Nephron progenitor cell (in vitro differentiated cells): ENCODE measurements around the gene C7orf33.

ENCODE experiments used
- DNase-seq: peaks from one replicate; pipeline ENCODE4 v3.0.0; 2021
- H3K27ac Mint-ChIP-seq: 2 replicates; pipeline ENCODE4 v1.8.0; 2021; ENCODE audit warnings: mild to moderate bottlenecking, moderate library complexity, mixed read lengths
- H3K27me3 Mint-ChIP-seq: 2 replicates; pipeline ENCODE4 v1.8.0; 2021; ENCODE audit warnings: mild to moderate bottlenecking, low read depth, mixed read lengths; ENCODE audit not compliant: poor library complexity
- H3K36me3 Mint-ChIP-seq: 2 replicates; pipeline ENCODE4 v1.8.0; 2021; ENCODE audit warnings: low read depth, mixed read lengths
- H3K4me1 Mint-ChIP-seq: 2 replicates; pipeline ENCODE4 v1.8.0; 2021; ENCODE audit warnings: mixed read lengths
- H3K4me3 Mint-ChIP-seq: 2 replicates; pipeline ENCODE4 v1.8.0; 2021; ENCODE audit warnings: mild to moderate bottlenecking, moderate library complexity, mixed read lengths
- H3K9me3 Mint-ChIP-seq: 2 replicates; pipeline ENCODE4 v1.8.0; 2021; ENCODE audit warnings: mild to moderate bottlenecking, moderate library complexity, mixed read lengths
- CTCF ChIP-seq: fragments of 200-600 bp; sonication (generic); IDR thresholded peaks from 2 replicates; pipeline ENCODE4 v1.5.0; 2021; ENCODE audit warnings: antibody characterized with exemption

C7orf33 gene

GRCh38 chr7:148598351-148598750 is 7.8 kb downstream of the C7orf33 start:
- no peak for TF ChIP-seq CTCF
- Mint-ChIP-seq H3K4me1 (no peaks in the 10 kb centered on the region), H3K4me3 (no peak overlapping the region), H3K27ac (no peak overlapping the region), H3K9me3 (peaks cover 27% of the 10 kb centered on the region), H3K36me3 (no peaks in the 10 kb centered on the region), H3K27me3 (peaks cover 4% of the 10 kb centered on the region)
- no peak for DNase-seq

- Mint-ChIP-seq H3K4me3 (no peak overlapping the region), H3K9me3 (peaks cover 23% of the 10 kb centered on the region), H3K4me1 (peaks cover 28% of the 10 kb centered on the region), H3K36me3 (no peaks in the 10 kb centered on the region), H3K27me3 (peaks cover 2% of the 10 kb centered on the region), H3K27ac (no peak overlapping the region)
- DNase-seq: no peak
- TF ChIP-seq CTCF: no peak
These were observed 14.8 kb downstream of the C7orf33 start for GRCh38 chr7:148605350-148605749.

- no peak for DNase-seq
- peaks cover 23% of the 10 kb centered on the region for H3K9me3 Mint-ChIP-seq
- TF ChIP-seq CTCF: no peak
- peaks cover 8% of the 10 kb centered on the region for H3K27me3 Mint-ChIP-seq
- H3K4me3 Mint-ChIP-seq: no peak overlapping the region
- H3K36me3 Mint-ChIP-seq: no peaks in the 10 kb centered on the region
- peaks cover 28% of the 10 kb centered on the region for H3K4me1 Mint-ChIP-seq
- peak overlapping the region; percentile 78 for H3K27ac Mint-ChIP-seq
These were observed 16.6 kb downstream of the C7orf33 start for GRCh38 chr7:148607151-148607661.

- Mint-ChIP-seq H3K36me3 (no peaks in the 10 kb centered on the region), H3K9me3 (peaks cover 19% of the 10 kb centered on the region), H3K4me1 (peaks cover 28% of the 10 kb centered on the region), H3K27ac (no peak overlapping the region), H3K27me3 (peaks cover 14% of the 10 kb centered on the region), H3K4me3 (no peak overlapping the region)
- no peak for DNase-seq
- no peak for TF ChIP-seq CTCF
These were observed 18.6 kb downstream of the C7orf33 start for GRCh38 chr7:148609045-148609725.

GRCh38 chr7:148611692-148612091 is 21.1 kb downstream of the C7orf33 start:
- no peak for TF ChIP-seq CTCF
- no peaks in the 10 kb centered on the region for H3K36me3 Mint-ChIP-seq
- DNase-seq: no peak
- H3K27me3 Mint-ChIP-seq: peaks cover 18% of the 10 kb centered on the region
- H3K27ac Mint-ChIP-seq: peak overlapping the region; percentile 41
- peaks cover 6% of the 10 kb centered on the region for H3K9me3 Mint-ChIP-seq
- no peak overlapping the region for H3K4me3 Mint-ChIP-seq
- H3K4me1 Mint-ChIP-seq: peaks cover 24% of the 10 kb centered on the region
